Activated CD4-positive, alpha-beta T cell treated with anti-CD3 and anti-CD28 coated beads, Interleukin-2, Interleukin-6, amounts not matched to agents 100 ng/mL and 50 ng/mL, durations not matched to agents 16 hours and 8 hours (primary cell): ENCODE results near the gene P4HB.
A peak's percentile ranks its signal among the peaks of the same experiment; 100 is the strongest.
"Not testable (repeated sequence)": the region's sequence is repeated elsewhere in the genome, so short reads cannot be mapped to it uniquely, and the experiment has no call there.

ENCODE experiments used
- DNase-seq: peaks from one replicate; pipeline ENCODE4 v3.0.0-alpha.2; 2020

Gene P4HB

GRCh38 chr17:81844887-81845286 lies 15.4 kb downstream of the P4HB start:
- DNase-seq, result no peak

- no peak for DNase-seq
These were observed 15.9 kb downstream of the P4HB start for GRCh38 chr17:81844327-81844851.

- no peak for DNase-seq
These were observed 16.5 kb downstream of the P4HB start for GRCh38 chr17:81843713-81844326.

- no peak for DNase-seq
These were observed 17.4 kb downstream of the P4HB start for GRCh38 chr17:81842725-81843504.

GRCh38 chr17:81842378-81842724 lies 18.0 kb downstream of the P4HB start:
- no peak for DNase-seq

- no peak for DNase-seq
These were observed 18.5 kb downstream of the P4HB start for GRCh38 chr17:81841866-81842265.

- DNase-seq, result no peak
These were observed 19.2 kb downstream of the P4HB start for GRCh38 chr17:81840826-81841778.

- DNase-seq, result not testable (repeated sequence)
These were observed 20.3 kb downstream of the P4HB start for GRCh38 chr17:81840059-81840458.

- no peak for DNase-seq
These were observed 21.0 kb downstream of the P4HB start for GRCh38 chr17:81839301-81839700.

GRCh38 chr17:81838753-81839255 lies 21.5 kb downstream of the P4HB start:
- DNase-seq, result no peak

GRCh38 chr17:81837641-81838040 lies 22.7 kb downstream of the P4HB start:
- no peak for DNase-seq

GRCh38 chr17:81834831-81835267 lies 25.5 kb downstream of the P4HB start, which contains the start of gene PPP1R27:
Gene PPP1R27 (minus strand): TSS chr17:81835050. CDS start chr17:81834953, 97 bp downstream.
- no peak for DNase-seq

GRCh38 chr17:81833921-81834830 lies 26.2 kb downstream of the P4HB start:
- DNase-seq, result no peak

GRCh38 chr17:81833160-81833920 lies 27.0 kb downstream of the P4HB start, which contains the start of gene MCRIP1:
Gene MCRIP1 (minus strand): TSS chr17:81833291. CDS start chr17:81824506, 8,785 bp downstream.
- DNase-seq, result peak; percentile 98

GRCh38 chr17:81832608-81833159 lies 27.7 kb downstream of the P4HB start:
- DNase-seq, result no peak

GRCh38 chr17:81831957-81832607 lies 28.3 kb downstream of the P4HB start:
- peak; percentile 51 for DNase-seq

GRCh38 chr17:81831563-81831956 lies 28.8 kb downstream of the P4HB start:
- DNase-seq, result peak; percentile 42

GRCh38 chr17:81829858-81830257 lies 30.5 kb downstream of the P4HB start:
- DNase-seq, result no peak

GRCh38 chr17:81828656-81829055 lies 31.7 kb downstream of the P4HB start:
- no peak for DNase-seq
